NCI-H146 treated with DMSO at 0.1 percent for 48 hours (cell line): ENCODE data around the gene LCNL1.
A peak's percentile ranks its signal among the peaks of the same experiment; 100 is the strongest.
"Not testable (repeated sequence)": the region's sequence is repeated elsewhere in the genome, so short reads cannot be mapped to it uniquely, and the experiment has no call there.

ENCODE experiments used
- DNase-seq: peaks from one replicate; lab custom pipeline; 2025; ENCODE audit not compliant: unreplicated experiment; lab: John Stamatoyannopoulos, UW

Gene LCNL1

DNA sequence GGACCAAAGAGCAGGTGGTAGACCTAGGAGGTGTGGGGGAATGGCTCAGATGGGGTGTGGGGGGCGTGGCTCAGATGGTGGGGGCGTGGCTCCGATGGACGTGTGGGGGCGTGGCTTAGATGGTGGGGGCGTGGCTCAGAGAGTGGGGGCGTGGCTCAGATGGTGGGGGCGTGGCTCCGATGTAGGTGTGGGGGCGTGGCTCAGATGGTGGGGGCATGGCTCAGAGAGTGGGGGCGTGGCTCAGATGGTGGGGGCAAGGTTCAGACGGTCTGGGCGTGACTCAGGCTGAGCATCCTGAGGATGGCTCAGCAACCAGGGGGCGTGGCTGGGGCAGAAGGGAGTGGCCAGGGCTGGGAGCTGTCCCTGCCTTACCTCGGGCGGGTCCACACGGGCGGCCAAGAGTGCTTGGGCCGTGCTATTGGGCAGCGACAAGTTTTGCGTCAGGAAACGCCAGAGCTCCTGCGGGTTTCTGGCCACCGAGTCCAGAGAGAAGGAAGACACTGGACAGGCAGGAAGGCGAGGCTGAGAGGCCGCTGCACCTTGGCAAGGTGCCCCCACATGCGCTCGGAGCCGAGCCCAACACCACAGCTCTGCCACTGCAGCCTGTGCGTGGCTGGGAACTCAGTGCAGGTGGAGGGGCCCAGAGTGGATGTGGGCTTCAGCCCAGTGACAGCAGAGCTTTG is 39.3 kb downstream of the LCNL1 start:
- no peak for DNase-seq

DNA sequence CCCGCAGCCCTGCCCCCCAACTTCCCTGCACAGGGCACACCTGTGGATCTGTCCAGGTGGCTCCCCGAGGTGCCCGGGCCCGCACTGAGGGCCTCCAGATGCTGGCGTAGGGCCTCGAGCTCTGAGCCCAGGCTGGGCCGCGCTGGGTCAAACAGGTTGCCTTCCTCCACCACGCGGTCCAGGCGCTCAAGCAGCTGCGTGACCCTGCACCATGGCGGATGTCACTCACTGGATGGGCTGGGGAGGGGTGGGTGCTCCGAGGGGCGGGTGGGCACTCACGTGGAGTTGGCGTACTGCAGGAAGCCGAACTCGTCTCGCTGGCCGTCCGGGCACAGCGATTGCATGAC is 39.8 kb downstream of the LCNL1 start:
- no peak for DNase-seq

DNA sequence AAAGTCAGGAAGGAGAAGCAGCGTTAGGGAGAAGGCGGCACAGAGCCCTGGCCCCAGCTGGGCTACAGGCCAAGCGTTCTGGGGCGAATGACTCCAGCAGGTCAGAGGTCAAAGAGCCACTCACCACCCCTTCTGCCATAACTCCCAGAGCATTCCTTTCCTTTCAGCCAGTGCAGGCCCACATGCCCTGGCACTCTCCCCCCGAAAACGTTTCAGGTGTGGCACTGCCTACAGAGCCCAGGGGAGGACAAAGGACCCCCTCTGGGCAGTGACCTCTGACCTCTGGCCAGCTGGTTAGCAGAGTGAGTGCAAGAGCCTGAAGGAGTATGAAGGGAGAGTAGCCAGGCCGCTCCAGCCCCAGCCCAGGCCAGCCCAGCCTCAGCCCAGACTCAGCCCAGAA is 40.4 kb downstream of the LCNL1 start:
- no peak for DNase-seq

DNA sequence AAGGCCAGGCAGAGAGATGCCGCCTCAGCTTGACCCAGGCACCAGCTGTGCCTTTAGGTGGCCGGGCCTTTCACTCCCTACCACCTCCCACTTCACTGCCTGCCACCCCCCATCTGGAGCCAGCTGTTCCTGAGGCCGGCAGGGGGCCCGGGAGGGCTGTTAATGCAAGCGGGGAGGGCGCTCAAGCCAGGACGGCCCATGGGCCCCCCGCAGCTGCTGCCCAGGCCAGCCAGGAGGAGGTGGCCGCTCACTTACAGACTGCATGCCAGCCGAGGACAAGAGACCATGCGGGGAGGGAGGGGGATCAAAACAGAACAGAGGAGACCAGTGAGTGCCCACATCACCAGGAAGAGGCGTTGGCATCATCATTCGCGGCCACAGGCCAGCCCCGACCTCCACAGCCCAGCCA is 40.8 kb downstream of the LCNL1 start:
- no peak for DNase-seq

DNA sequence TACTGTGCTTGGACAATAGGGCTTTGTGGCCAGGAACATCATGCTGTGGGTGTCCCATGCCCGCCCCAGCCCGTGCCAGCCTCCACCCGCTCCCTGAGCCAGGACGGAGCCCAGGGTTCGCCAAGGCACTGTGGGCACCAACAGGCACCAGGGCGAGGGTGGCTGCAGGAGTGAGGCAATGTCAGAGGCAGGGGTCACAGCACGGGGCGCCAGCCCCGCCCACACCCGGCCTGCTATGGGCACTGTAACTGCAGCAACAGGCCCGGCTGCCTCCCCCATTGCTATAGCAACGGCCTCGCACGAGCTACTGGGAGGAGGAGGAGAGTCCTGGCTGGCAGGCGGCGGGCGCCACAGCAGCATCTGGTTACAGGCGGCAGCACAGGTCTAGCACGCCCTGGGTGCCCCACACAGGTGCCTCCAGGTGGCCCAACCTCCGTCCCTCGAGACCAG is 42.7 kb downstream of the LCNL1 start:
- DNase-seq, result no peak

DNA sequence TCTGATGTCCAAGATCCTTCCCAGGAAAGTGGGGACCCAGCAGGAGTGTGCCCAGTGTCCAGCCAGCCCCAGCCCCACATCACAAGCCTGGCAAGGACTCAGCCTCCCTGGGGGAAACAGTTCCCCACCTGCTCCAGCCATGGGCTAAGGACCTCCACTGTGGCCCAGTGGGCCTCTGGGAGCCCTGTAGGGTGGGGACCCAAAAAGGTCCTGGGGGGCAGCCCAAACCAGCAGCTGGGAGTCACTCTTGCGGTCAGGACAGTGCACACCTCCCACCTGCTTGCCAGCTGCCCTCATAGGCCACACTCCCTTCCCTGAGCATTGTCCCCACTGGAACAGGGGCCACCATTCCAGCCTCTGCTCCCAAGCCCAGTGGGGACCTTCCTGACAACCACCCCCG is 43.6 kb downstream of the LCNL1 start:
- no peak for DNase-seq

DNA sequence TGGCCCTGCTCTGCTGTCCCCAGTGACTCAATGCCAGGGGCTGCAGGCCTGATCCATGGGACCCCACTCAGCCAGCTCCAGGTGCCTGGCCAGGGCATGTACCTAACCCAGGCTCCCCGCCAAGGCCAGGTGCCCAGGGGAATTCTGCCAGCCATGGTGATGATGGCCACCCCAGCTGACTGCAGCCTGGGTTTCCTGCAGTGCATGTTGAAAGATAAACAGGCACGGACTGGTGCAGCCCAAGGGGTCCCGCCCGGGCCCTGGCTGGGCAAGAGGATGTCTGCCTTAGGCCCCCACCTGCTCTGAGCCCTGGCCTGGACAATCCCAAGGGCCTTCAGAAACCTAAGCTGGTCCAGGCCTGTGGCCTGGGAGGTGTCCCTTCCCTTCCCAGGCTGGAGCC is 44.0 kb downstream of the LCNL1 start:
- no peak for DNase-seq

DNA sequence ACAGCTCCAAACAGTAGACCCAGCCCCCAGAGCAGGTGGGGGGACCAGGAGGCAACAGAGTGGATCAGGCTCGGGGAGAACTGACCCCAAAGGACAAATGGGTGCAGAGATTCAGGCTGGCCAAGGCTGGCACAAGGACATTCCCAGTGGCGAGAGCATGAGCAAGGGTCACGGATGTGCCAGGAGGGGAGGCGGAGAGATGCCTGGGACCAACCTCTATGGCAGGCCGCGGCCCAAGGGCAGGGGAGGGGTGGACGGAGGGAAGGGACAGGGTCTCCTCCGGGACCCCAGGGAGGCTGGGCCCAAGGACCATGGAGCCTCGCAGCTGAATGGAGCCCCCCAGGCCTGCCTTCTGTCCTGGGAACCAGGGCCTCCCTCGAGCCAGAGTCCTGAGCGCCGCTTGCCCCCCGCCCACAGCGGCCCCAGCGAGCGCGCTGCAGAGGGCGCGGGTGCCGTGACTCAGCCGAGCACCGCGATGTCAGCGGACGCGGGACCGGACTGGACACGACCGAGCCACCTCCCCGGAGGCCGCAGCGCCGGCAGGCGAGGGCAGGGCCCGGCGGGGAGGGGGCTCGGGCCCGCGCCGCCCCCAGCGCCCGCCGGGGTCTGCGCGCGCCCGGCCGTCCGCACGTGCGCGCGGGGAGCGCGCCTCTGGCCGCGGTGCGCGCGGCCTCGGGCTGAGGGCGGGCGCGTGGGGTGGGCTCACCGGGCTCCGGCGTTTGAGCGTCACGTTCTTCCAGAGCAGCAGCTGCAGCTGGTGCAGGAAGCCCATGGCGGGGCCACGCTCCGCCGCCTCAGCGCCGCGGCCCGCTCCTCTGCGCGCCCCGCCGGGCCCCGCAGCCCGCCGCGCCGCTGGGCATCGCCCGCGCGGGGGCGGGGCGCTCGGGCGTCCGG is 44.8 kb downstream of the LCNL1 start, which contains the start of gene ABCA2:
Gene ABCA2, minus strand, starts transcription at position 869 of the 894 bp plus-strand sequence. Its CDS starts 97 bp downstream, at position 772.
- no peak for DNase-seq

DNA sequence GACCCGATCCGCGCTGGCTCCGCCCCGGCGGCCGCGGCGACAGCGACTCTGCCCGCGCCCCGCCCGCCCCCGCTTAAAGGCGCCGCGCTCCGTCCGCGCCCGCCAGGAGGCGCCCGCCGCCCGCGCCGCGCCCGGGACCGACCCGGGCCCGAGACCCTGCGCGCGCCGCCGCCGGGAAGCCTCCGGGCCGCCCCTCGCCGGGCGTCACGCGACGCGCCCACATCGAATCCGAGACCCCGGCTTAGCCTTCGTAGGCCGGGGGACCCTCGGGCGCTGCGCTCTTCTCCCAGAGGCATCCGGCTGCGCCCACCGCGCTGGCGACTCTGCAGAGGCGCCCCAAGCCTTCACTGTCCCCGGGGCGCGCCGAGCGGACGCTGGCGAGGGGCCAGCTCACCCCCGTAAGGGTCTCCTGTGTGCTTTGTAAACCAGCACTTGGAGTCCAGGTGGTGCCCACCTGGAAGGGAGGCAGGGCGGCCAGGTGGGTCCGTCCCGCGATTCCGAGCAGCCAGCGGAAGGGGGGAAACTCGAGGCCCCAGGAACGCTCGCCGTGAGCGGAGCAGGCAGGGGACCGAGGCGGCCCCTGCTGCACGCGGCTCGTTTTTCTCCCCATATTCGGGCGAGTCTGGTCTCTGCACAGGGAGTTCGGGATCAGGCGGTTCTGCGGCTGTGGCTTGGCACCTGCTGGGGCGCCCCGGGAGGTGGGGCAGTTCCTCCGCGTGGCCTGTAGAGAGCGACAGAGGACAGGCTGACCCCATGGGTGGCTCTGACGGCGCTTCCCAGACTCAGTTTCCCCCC is 45.7 kb downstream of the LCNL1 start:
- no peak for DNase-seq

DNA sequence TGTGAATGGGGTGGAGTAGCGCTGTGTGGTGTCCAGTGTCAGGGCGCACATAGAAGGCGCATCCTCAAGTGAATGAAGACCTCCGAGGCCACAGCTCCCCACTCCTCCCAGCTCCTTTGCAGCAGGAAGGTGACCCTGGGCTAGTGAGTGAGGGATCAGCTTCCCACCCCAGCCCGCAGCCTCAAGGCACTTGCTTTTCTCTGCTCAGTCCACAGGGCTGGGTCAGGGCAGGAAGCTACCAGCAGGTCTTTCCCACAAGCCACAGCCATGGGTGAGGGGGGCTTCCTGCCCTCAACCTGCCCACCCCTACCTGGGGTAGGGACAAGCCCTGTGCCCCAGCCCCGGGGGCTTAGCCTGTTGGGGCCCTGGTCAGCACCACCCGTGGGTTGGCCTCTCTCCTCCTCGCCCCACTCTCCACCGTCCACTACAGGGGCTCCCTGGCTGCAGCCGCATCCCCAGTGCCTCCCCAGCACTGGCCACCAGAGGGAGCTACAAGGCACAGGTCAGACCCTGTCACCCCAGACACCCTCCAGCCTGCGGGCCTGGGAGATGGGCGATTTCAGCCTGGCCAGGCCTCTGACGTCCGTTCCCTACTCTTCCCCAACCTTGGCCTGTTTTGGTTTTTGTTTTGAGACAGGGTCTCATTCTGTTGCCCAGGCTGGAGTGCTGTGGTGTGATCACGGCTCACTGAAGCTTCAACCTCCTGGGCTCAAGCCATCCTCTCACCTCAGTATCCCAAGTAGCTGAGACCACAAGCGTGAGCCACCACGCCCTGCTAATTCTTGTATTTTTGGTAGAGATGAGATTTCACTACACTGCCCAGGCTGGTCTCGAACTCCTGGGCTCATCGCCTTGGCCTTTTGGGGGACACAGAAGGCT is 46.5 kb downstream of the LCNL1 start:
- DNase-seq, result no peak

DNA sequence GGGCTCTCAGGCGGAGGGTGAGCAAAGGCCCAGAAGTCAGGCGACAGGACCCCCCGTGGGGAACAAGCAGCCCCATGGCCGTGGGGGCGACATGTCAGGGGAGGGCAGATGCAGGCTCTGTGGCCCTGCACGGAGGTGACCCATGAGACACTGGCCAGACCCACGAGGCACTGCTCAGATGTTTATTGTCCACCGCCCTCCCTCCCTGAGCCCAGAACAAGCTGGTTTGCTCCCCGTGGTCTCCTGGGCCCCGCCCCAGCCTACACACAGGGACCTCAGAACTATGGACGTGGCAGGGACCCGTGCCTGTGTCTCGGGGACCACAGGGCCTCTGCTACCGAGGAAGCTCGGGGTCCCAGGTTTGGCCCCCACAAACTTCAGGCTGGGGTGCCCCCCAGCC is 47.2 kb downstream of the LCNL1 start:
- no peak for DNase-seq

DNA sequence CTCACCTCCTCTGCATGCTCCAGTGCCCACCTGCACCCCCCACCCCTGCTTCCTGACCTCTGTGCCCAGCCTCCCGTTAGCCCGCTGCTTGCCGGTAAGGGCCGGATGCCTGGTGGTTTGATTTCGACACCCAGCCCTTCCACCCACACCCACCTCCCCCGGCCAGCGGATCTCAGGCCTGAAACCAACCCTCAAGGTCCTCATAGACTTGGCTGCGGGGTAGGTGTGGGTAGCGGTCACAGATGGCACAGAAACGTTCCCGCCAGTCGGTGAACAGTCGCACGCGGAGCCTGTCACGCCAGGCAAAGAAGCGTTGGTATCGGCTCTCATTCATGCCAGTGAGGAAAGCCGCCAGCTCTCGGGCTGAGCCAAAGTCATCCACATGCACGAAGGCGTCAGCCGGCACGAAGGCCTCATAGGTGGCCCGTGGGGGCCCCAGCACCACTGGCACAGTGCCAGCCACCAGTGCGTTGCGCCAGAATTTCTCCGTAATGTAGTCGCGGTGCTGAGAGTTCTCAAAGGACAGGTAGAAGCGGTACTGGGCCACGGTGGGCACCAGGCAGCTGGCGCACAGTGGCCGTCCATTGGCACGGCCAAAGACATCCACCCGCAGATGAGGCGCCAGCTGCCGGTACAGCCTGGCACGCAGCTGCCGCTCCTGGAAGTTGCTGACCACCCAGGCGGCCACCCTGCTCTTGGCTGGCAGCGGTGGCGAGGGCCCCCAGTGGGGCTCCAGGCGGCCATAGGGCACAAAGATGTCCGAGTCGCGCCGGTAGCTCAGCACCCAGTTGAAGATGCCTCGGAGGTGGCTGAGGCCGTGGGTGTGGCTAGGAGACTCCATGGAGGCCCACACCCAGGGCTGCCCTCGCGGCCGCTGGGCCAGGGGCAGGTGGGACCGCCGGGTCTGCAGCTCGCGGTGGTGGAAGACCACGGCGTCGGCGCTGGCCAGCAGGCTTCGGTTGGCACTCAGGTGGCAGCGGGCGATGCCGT is 48.0 kb downstream of the LCNL1 start:
- no peak for DNase-seq

DNA sequence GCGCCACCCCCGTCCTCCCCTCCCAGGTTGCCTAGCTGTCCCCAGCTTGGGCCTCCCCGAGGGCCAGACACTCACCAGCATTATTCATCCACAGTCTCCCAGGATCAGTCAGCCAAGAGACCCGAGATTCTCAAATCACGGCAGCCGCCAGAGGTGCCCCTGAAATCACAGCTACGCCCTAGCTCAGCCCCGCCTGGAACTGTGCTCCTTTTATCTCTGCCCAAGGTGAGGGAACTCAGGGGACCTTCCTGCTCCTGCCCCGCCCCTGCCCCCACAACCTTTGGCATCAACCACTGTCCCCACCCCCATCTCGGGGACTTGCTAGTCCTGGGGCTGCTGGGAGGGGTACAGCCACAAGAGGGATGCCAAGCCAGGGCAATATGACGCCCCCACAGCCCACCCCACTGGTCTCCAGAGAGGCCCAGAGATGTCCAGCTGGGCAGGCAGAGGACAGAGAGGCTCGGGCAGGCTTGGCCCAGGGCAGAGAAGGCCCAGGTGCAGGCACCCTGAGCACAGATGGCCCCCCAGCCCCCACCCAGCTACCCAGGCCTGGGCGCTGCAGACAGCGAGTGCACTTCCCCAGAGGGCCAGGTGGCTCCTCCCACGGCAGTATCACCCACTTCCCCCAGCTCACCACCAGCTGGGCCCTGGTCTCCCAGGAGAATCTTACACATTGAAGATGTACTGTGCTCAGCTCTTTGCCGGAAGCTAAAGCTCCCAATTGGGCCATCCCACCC is 49.3 kb downstream of the LCNL1 start, which contains the start of gene FUT7:
Gene FUT7, minus strand, starts transcription at position 185 of the 737 bp plus-strand sequence. Its CDS starts 97 bp downstream, at position 88.
- no peak for DNase-seq

DNA sequence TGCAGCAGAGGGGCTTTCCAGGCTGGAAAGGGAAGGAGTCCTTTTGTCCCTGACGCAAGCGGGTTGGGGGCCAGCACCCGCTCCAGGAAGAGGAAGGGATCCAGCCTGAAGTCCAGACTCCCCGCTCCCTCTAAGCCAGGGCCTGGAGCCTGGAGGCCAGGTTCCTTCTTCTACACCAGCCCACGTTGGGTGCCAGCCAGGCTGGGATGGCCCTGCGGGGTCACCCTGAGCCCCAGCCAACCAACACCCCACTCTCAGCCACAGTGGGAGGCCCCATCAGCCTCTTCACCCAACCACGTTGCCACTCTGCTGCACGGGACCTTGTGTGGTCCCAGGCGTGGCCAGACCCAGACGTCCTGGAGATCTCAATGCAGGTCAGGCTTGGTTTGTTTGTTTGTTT is 50.1 kb downstream of the LCNL1 start:
- DNase-seq, result no peak

DNA sequence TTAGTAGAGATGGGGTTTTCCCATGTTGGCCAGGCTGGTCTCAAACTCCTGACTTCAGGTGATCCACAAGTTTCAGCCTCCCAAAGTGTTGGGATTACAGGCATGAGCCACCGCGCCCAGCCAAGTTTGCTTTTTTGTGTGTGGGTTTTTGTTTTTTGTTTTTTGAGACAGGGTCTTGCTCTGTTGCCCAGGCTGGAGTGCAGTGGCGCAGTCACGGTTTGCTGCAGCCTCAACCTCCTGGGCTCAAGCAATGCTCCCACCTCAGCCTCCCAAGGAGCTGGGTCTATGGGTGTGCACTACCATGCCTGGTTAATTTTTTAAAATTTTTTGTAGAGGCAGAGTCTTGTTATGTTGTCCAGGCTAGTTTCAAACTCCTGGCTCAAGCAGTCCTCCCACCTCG is 50.7 kb downstream of the LCNL1 start:
- not testable (repeated sequence) for DNase-seq

DNA sequence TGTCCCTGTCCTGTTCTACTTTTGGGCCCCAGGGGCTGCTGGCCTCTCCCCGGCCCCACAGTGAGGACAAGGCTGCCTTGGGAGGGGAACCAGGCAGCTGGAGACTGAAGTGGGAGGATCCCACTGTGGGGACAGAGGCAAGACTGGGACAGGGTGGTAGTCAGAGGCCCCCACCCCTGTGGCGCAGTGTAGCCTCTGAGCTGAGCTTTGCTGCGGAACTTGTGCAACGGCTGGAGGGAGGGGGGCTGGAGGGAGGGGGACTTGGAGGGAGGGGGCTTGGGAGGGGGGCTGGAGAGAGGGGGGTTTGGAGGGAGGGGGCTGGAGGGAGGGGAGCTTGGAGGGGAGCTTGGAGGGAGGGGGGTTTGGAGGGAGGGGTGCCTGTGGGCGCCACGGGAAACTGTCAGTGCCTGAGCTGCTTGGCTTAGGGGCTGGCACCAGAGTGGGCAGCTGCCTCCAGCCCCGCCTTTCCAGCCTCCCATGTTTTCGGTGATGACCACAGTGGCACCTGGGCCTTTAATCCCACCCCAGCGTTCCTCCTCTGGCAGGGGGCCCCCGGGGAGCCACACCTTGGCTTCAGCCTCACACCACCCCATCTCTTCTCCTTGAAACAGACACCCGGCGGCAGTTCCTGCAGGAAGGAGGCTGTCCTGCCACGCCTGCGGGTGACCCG is 51.4 kb downstream of the LCNL1 start:
- no peak for DNase-seq

DNA sequence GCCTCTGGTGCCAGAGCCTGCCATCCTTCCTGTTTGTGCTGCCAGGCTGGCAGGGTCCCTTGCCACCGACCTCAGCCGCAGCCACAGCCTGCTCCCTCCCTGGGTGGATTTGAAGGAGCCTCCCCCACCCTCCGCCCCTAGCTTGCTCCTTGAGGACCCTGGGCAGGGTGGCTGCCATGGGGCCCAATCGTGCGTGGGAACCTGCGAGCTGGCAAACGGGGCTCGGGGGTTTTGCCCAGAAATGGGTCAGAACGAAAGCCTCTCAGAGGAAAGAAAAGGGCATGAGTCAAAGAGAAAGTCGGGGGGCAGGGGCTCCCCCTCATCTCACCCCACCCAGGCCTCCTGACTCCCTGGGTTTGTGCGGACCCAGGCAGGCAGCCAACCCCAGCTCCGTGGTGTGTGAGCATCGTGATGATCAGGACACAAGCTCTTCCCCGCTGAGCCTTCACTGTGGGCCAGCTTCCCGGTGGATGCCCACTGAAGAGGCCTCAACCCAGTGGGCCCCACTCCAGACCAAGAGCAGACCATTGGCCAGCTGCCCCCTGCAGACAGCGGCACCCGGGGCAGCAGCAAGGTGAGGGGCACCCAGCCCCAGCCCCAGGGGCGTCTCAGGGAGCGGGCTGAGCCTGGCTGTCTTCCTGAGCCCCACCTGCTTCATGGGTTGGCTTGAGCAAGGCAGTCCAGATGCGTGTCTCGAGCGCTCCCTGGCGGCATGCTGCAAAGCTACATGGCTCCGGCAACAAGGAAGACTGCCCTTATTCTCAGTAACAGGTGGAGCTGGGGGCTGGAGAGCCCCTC is 52.1 kb downstream of the LCNL1 start:
- DNase-seq, result peak; percentile 51
